Measurements from ENCODE around the gene PPFIA1. TPM values are rescaled to one million over a fixed set of nuclear protein-coding genes. Genes with fewer than 3 reads are reported as not detected.

The PPFIA1 gene
- total and polyA plus RNA-seq, 7 donors = 13.2 to 62.1 (median 43.4) TPM

GRCh38 chr11:70398834-70399680, 128.6 kb downstream of the PPFIA1 start:
- peak overlapping the region; percentile 84 to 98 (median 88) for H3K4me3 ChIP-seq
- no peaks in the 10 kb centered on the region for H3K36me3 ChIP-seq
- peaks cover 0 to 52% (median 41%) of the 10 kb centered on the region in 4 donors for H3K4me1 ChIP-seq
- whole genome bisulfite sequencing, 2 donors = 2 to 3% methylated on average over 42 of the region's 42 CpGs
- TF ChIP-seq EP300 (IDR thresholded peaks at IDR 0.05) (no peak), POLR2AphosphoS5 (IDR thresholded peaks at IDR 0.05) (no peak)
- DNase-seq = peak; percentile 72
- H3K9me3 ChIP-seq = no peaks in the 10 kb centered on the region
- no peaks in the 10 kb centered on the region for H3K27me3 ChIP-seq
- intact Hi-C loops (cut with DNase I) = loop anchor here (2.0 to 10.0 kb wide), 3 partner anchors 128 to 724 kb away; partner anchors contain the start of genes FADD, LTO1 and PPFIA1
- H3K27ac ChIP-seq = peak overlapping the region; percentile 85 to 95 (median 92)

GRCh38 chr11:70399681-70400112, 129.2 kb downstream of the PPFIA1 start:
- H3K27ac ChIP-seq = peak overlapping the region; percentile 85 to 95 (median 92)
- no peaks in the 10 kb centered on the region for H3K27me3 ChIP-seq
- H3K4me1 ChIP-seq = peaks cover 0 to 52% (median 41%) of the 10 kb centered on the region in 4 donors
- no peaks in the 10 kb centered on the region for H3K9me3 ChIP-seq
- intact Hi-C loops (cut with DNase I) = loop anchor here (2.0 to 10.0 kb wide), 4 partner anchors 72 to 725 kb away; partner anchors contain the start of genes FADD, LTO1 and PPFIA1
- no peaks in the 10 kb centered on the region for H3K36me3 ChIP-seq
- TF ChIP-seq EP300 (IDR thresholded peaks at IDR 0.05) (peak in 1 of 4 donors; percentile 70), CTCF (IDR thresholded peaks at IDR 0.05) (no peak), POLR2AphosphoS5 (IDR thresholded peaks at IDR 0.05) (peak; percentile 53 to 90 (median 62))
- peak overlapping the region; percentile 84 to 98 (median 88) for H3K4me3 ChIP-seq
- DNase-seq = peak; percentile 94
- WGBS, 2 donors = 19 to 29% methylated on average over 16 of the region's 16 CpGs

GRCh38 chr11:70400643-70401042, 130.2 kb downstream of the PPFIA1 start:
- H3K36me3 ChIP-seq = peaks cover 2 to 7% (median 3%) of the 10 kb centered on the region in 4 donors
- peak overlapping the region; percentile 85 to 95 (median 92) for H3K27ac ChIP-seq
- H3K9me3 ChIP-seq = no peaks in the 10 kb centered on the region
- no peaks in the 10 kb centered on the region for H3K27me3 ChIP-seq
- H3K4me3 ChIP-seq = no peak overlapping the region
- intact Hi-C loops (cut with DNase I) = loop anchor here (5.0 kb wide), 1 partner anchor 73 kb away; no protein-coding TSS in a partner anchor
- H3K4me1 ChIP-seq = peaks cover 0 to 52% (median 41%) of the 10 kb centered on the region in 4 donors
- TF ChIP-seq POLR2AphosphoS5 (IDR thresholded peaks at IDR 0.05) (no peak), EP300 (IDR thresholded peaks at IDR 0.05) (no peak), CTCF (IDR thresholded peaks at IDR 0.05) (no peak), POLR2A (IDR thresholded peaks at IDR 0.05) (no peak)
- 77 to 83% methylated on average over 8 of the region's 8 CpGs for WGBS, 2 donors
- no peak for DNase-seq

- Histone ChIP-seq H3K4me3 (no peak overlapping the region), H3K27ac (peak overlapping the region in 1 of 4 donors; percentile 39), H3K36me3 (peaks cover 8 to 20% (median 12%) of the 10 kb centered on the region in 4 donors), H3K9me3 (no peaks in the 10 kb centered on the region), H3K27me3 (no peaks in the 10 kb centered on the region), H3K4me1 (peaks cover 0 to 51% (median 40%) of the 10 kb centered on the region in 4 donors)
- TF ChIP-seq POLR2AphosphoS5 (IDR thresholded peaks at IDR 0.05) = no peak
- no peak for TF ChIP-seq EP300 (IDR thresholded peaks at IDR 0.05)
- TF ChIP-seq POLR2A (IDR thresholded peaks at IDR 0.05) = no peak
- TF ChIP-seq CTCF (IDR thresholded peaks at IDR 0.05) = no peak
- intact Hi-C loops (cut with DNase I) = loop anchor here (5.0 kb wide), 1 partner anchor 75 kb away; no protein-coding TSS in a partner anchor
- no peak for DNase-seq
- 86 to 89% methylated on average over 10 of the region's 10 CpGs for WGBS, 2 donors
Observed at GRCh38 chr11:70402016-70402415, 131.5 kb downstream of the PPFIA1 start.

GRCh38 chr11:70402685-70403084, 132.2 kb downstream of the PPFIA1 start:
- Histone ChIP-seq H3K36me3 (peaks cover 14 to 27% (median 18%) of the 10 kb centered on the region in 4 donors), H3K4me3 (no peak overlapping the region), H3K9me3 (no peaks in the 10 kb centered on the region), H3K27ac (no peak overlapping the region), H3K27me3 (no peaks in the 10 kb centered on the region), H3K4me1 (peaks cover 0 to 45% (median 33%) of the 10 kb centered on the region in 4 donors)
- 39 to 77% methylated on average over 1 of the region's 1 CpG for WGBS, 2 donors
- intact Hi-C loops (cut with DNase I) = loop anchor here (5.0 kb wide), 1 partner anchor 75 kb away; no protein-coding TSS in a partner anchor
- DNase-seq = no peak
- TF ChIP-seq POLR2AphosphoS5 (IDR thresholded peaks at IDR 0.05) (no peak), EP300 (IDR thresholded peaks at IDR 0.05) (no peak), POLR2A (IDR thresholded peaks at IDR 0.05) (no peak), CTCF (IDR thresholded peaks at IDR 0.05) (no peak)

Data from sigmoid colon (tissue), 7 donors.